Ascending aorta (tissue), 2 donors: ENCODE measurements around the gene TMEM19. TPM values are rescaled to one million over a fixed set of nuclear protein-coding genes. Genes with fewer than 3 reads are reported as not detected.

Experiments used
- DNase-seq, 2 donors: peaks; one replicate each; pipeline ENCODE4 v3.0.0-alpha.2; 2019; ENCODE audit warnings: low spot score in 2 of 2
- H3K27ac ChIP-seq, 2 donors: fragments of 200-600 bp; sonication (generic); one replicate each; pipeline ENCODE4 v1.5.1; 2016 to 2017; ENCODE audit warnings: mild to moderate bottlenecking in 1 of 2
- H3K27me3 ChIP-seq: fragments of 200-600 bp; sonication (generic); one replicate; pipeline ENCODE4 v1.5.1; 2017
- H3K36me3 ChIP-seq, 2 donors: fragments of 200-600 bp; sonication (generic); one replicate each; pipeline ENCODE4 v1.5.1; 2016
- H3K4me1 ChIP-seq, 2 donors: fragments of 200-600 bp; sonication (generic); one replicate each; pipeline ENCODE4 v1.5.1; 2016 to 2017; ENCODE audit warnings: mild to moderate bottlenecking in 1 of 2
- H3K4me3 ChIP-seq, 2 donors: fragments of 200-600 bp; sonication (generic); one replicate each; pipeline ENCODE4 v1.5.1; 2016 to 2017; ENCODE audit warnings: mild to moderate bottlenecking in 1 of 2
- H3K9me3 ChIP-seq, 2 donors: fragments of 200-600 bp; sonication (generic); one replicate each; pipeline ENCODE4 v1.5.1; 2016
- CTCF ChIP-seq, 3 experiments: fragments of 200-600 bp in 2 of 3; fragments of 450-650 bp in 1 of 3; sonication (generic) in 2 of 3; IDR thresholded peaks; one replicate each; pipeline ENCODE4 v1.5.1; 2016 to 2019; ENCODE audit warnings: antibody characterized with exemption in 3 of 3, mild to moderate bottlenecking in 1 of 3, moderate library complexity in 1 of 3
- intact Hi-C: fragments of 100-400 bp; cut with DNase I; formaldehyde crosslinking; loops from one replicate; pipeline ENCODE4 v1.15.1; 2023
- total RNA-seq: library from RNA; depleted of rRNA; stranded (reverse); fragments of >200 nt; gene quantifications from one replicate; pipeline ENCODE4 v1.1.0, GENCODE V29; 2016

Gene TMEM19
- total RNA-seq, 1 donor from 2014 or later, result 14.5 TPM

DNA sequence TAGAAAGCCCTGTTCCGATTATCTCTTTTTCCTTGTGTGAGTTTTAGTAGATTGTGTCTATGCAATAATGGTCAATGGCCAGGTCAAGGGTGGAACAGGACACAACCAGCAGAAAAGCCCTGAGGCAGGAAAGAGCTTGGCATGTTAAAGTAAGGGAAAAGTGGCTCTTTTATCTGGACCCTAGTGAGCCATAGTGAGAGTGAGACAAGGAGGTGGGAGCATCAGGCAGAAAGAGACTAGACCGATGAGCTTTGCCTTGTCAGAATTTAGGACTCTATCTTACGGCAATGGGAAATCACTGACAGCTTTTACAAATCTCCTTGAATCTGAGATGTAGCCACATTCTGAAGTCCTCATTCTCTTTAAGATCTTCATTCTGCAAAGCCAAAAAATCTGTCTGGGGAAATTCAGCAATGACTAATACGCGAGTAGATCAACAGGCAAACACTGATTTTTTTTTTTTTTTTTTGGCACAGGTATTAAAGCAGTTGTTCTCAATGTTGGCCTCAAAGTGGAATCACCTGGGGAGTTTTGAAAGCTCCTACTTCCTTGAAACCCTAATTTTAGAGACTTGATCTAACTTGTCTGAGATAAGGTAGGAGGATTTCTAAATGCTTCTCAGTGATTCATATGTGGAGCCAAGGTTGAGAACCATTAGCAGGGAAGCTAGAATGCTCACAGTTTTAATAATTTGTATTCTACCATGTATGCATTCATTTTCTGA lies 33.9 kb downstream of the TMEM19 start:
- TF ChIP-seq CTCF (IDR thresholded peaks at IDR 0.05), result no peak
- DNase-seq, result no peak
- Histone ChIP-seq H3K4me3 (no peak overlapping the region), H3K27me3 (no peaks in the 10 kb centered on the region), H3K4me1 (no peaks in the 10 kb centered on the region), H3K27ac (no peak overlapping the region), H3K9me3 (no peaks in the 10 kb centered on the region), H3K36me3 (no peaks in the 10 kb centered on the region)
- intact Hi-C loops, result no loop called here

GRCh38 chr12:71721783-71722505 lies 36.1 kb downstream of the TMEM19 start:
- intact Hi-C loops, result no loop called here
- no peak for TF ChIP-seq CTCF (IDR thresholded peaks at IDR 0.05)
- H3K36me3 ChIP-seq, result no peaks in the 10 kb centered on the region
- H3K27me3 ChIP-seq, result no peaks in the 10 kb centered on the region
- DNase-seq, result no peak
- H3K4me3 ChIP-seq, result no peak overlapping the region
- H3K27ac ChIP-seq, result no peak overlapping the region
- no peaks in the 10 kb centered on the region for H3K4me1 ChIP-seq
- H3K9me3 ChIP-seq, result no peaks in the 10 kb centered on the region

GRCh38 chr12:71725011-71725410 lies 39.1 kb downstream of the TMEM19 start:
- intact Hi-C loops, result no loop called here
- H3K9me3 ChIP-seq, result no peaks in the 10 kb centered on the region
- no peak overlapping the region for H3K27ac ChIP-seq
- H3K27me3 ChIP-seq, result no peaks in the 10 kb centered on the region
- no peaks in the 10 kb centered on the region for H3K4me1 ChIP-seq
- no peaks in the 10 kb centered on the region for H3K36me3 ChIP-seq
- TF ChIP-seq CTCF (IDR thresholded peaks at IDR 0.05), result no peak
- no peak overlapping the region for H3K4me3 ChIP-seq
- no peak for DNase-seq

GRCh38 chr12:71726548-71726947 lies 40.7 kb downstream of the TMEM19 start:
- H3K9me3 ChIP-seq, result no peaks in the 10 kb centered on the region
- H3K4me3 ChIP-seq, result no peak overlapping the region
- H3K27me3 ChIP-seq, result no peaks in the 10 kb centered on the region
- intact Hi-C loops, result no loop called here
- no peaks in the 10 kb centered on the region for H3K36me3 ChIP-seq
- TF ChIP-seq CTCF (IDR thresholded peaks at IDR 0.05), result no peak
- H3K4me1 ChIP-seq, result no peaks in the 10 kb centered on the region
- H3K27ac ChIP-seq, result no peak overlapping the region
- no peak for DNase-seq

DNA sequence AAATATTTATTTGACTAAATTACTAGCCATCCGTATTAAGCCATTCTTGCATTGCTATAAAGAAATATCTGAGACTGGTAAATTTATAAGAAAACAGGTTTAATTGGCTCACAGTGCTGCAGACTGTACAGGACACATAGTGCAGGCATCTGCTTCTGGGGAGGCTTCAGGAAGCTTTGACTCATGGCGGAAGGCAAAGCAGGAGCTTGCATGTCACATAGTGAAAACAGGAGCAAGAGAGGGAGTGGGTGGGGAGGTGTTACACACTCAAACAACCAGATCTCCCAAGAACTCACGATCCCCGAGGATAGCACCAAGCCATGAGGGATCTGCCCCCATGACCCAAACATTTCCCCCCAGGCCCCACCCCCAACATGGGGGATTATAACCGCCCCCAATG lies 42.1 kb downstream of the TMEM19 start:
- no peak overlapping the region for H3K27ac ChIP-seq
- no peaks in the 10 kb centered on the region for H3K9me3 ChIP-seq
- no peak for TF ChIP-seq CTCF (IDR thresholded peaks at IDR 0.05)
- H3K36me3 ChIP-seq, result no peaks in the 10 kb centered on the region
- no peak overlapping the region for H3K4me3 ChIP-seq
- no peak for DNase-seq
- intact Hi-C loops, result no loop called here
- no peaks in the 10 kb centered on the region for H3K4me1 ChIP-seq
- no peaks in the 10 kb centered on the region for H3K27me3 ChIP-seq
